Duodenal mucosa (tissue), 2 donors: Measurements from ENCODE around the gene ZNF70.

Experiments
- H3K27ac ChIP-seq: one replicate; pipeline ENCODE4 v1.7.0; 2013; ENCODE audit warnings: low read depth, low read length
- H3K27me3 ChIP-seq, 2 donors: one replicate each; pipeline ENCODE4 v1.7.0; 2013; ENCODE audit warnings: low read length in 2 of 2, control low read depth in 1 of 2; ENCODE audit not compliant: insufficient read depth in 2 of 2, control insufficient read depth in 1 of 2
- H3K36me3 ChIP-seq, 2 donors: one replicate each; pipeline ENCODE4 v1.7.0; 2013; ENCODE audit warnings: low read length in 2 of 2, control low read depth in 1 of 2; ENCODE audit not compliant: insufficient read depth in 2 of 2, control insufficient read depth in 1 of 2
- H3K4me1 ChIP-seq, 2 donors: one replicate each; pipeline ENCODE4 v1.7.0; 2013; ENCODE audit warnings: low read length in 2 of 2, control low read depth in 1 of 2; ENCODE audit not compliant: insufficient read depth in 2 of 2, control insufficient read depth in 1 of 2
- H3K4me3 ChIP-seq, 2 donors: one replicate each; pipeline ENCODE4 v1.7.0; 2013; ENCODE audit warnings: low read length in 2 of 2, low read depth in 1 of 2
- H3K9ac ChIP-seq, 2 donors: one replicate each; pipeline ENCODE4 v1.7.0; 2013; ENCODE audit warnings: low read length in 2 of 2, low read depth in 1 of 2
- H3K9me3 ChIP-seq, 2 donors: one replicate each; pipeline ENCODE4 v1.7.0; 2013; ENCODE audit warnings: low read length in 2 of 2, control low read depth in 1 of 2; ENCODE audit not compliant: control insufficient read depth in 1 of 2

ZNF70 gene

DNA sequence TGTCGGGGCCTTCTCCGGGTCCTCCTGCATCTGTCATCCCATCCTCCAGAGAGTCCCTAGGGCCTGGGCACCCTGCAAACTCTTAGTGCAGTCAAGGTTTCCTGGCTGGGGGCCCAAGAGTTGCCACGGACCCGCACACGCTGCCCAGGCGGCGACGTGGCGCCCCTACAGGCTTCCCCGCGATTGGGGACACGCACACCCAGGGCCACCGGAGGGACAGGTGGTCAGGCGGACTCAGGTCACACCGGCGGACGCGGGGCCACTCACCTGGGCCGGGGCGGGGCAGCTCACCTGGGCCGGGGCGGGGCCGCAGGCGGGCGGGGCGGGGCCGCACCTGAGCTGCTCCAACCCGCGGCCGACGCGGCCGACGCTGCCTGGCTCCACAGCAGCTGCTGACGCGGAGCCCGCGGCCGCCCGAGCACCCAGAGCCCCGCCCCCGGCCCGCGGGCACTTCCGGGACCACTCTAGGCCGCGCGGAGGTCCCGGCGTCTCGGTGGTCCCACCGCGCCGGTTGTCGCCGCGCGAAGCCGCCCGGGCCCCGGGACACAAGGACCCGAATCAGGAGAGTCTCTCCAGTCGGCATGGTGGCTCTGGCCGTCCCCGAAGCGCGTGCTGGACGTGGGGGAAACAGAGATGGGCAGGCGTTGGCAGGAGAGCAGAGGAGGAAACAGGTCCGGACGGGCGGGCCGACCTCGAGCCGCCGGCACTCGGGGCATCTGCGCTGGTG is at the start of gene ZNF70:
ZNF70 (minus strand) TSS at position 399 of the 727 bp plus-strand sequence. CDS start 5,972 bp downstream, outside the sequence.
- Histone ChIP-seq H3K4me1 (peaks cover 11 to 19% of the 10 kb centered on the region in 2 donors), H3K36me3 (no peaks in the 10 kb centered on the region), H3K27me3 (no peaks in the 10 kb centered on the region), H3K27ac (peak within 1 kb of the TSS; percentile 89), H3K9me3 (no peaks in the 10 kb centered on the region), H3K4me3 (peak within 1 kb of the TSS; percentile 87 to 94), H3K9ac (peak within 1 kb of the TSS; percentile 90)

GRCh38 chr22:23796461-23796860 is 45.5 kb upstream of the ZNF70 start:
- Histone ChIP-seq H3K4me1 (no peaks in the 10 kb centered on the region), H3K9me3 (no peaks in the 10 kb centered on the region), H3K4me3 (no peak overlapping the region), H3K27ac (no peak overlapping the region), H3K27me3 (no peaks in the 10 kb centered on the region), H3K36me3 (peaks cover 41 to 77% of the 10 kb centered on the region in 2 donors), H3K9ac (no peak overlapping the region)

DNA sequence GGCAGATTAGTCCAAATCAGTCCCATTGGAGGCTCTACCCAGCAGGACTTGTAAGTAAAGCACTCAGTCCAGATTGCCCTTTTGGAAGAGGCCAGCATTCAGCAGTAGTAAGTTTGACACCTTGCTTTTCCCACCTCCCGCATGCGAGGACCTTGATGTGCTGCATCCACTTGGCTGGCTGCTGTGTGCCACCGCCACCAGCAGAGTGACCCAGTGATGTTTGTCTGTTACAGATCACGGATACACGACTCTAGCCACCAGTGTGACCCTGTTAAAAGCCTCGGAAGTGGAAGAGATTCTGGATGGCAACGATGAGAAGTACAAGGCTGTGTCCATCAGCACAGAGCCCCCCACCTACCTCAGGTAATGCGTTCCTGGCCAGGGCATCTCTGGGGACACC is 42.4 kb upstream of the ZNF70 start:
- H3K4me1 ChIP-seq = peaks cover 7 to 10% of the 10 kb centered on the region in 2 donors
- H3K27me3 ChIP-seq = no peaks in the 10 kb centered on the region
- no peak overlapping the region for H3K27ac ChIP-seq
- no peak overlapping the region for H3K9ac ChIP-seq
- no peaks in the 10 kb centered on the region for H3K9me3 ChIP-seq
- H3K36me3 ChIP-seq = peaks cover 23 to 64% of the 10 kb centered on the region in 2 donors
- no peak overlapping the region for H3K4me3 ChIP-seq

- Histone ChIP-seq H3K4me3 (no peak overlapping the region), H3K4me1 (peaks cover 15 to 18% of the 10 kb centered on the region in 2 donors), H3K9me3 (no peaks in the 10 kb centered on the region), H3K36me3 (peaks cover 19 to 56% of the 10 kb centered on the region in 2 donors), H3K9ac (no peak overlapping the region), H3K27ac (no peak overlapping the region), H3K27me3 (no peaks in the 10 kb centered on the region)
Observed at GRCh38 chr22:23791738-23792645, 41.1 kb upstream of the ZNF70 start.

DNA sequence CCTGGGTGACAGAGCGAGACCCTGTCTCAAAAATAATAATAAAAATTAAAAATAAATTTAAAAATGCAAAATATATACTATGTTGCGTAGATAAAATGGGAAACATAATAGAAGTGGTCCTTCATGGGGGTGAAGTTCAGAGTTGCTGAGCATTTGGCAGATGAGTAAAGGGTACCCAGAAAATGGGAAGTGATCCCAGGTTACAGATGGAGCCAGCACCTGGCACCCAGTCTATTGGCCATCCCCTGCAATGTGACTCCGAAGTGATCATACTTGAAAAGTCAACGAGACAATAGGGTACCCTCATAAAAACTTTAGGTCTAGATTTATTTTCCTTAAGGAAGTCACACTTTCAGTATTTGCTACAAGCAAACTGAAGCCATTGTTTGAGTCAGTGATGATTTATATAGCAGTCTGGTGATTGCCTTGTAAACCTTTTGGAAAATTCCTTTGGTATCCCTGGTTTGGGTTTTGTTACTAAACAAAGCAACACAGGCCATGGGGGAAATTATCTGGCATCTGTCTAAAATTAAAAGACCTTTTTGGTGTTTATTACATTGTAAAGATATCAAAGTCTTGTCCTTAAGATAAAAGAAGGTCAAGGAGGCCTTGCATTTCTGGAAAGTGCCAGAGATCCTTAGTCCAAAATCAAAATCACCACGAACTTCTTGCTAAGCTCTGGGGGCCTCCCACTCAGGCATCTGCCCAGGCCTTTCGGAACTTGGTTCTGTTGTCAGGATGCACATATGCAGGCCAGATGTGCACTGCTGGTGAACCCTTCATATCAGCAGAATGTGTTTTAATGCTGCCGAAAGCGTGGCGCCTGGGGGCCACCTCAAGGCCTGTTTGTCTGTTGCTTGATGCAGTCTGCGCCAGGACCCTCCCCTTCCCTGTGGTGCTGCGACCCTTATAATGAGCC is 40.2 kb upstream of the ZNF70 start:
- H3K27me3 ChIP-seq = no peaks in the 10 kb centered on the region
- peaks cover 14 to 49% of the 10 kb centered on the region in 2 donors for H3K36me3 ChIP-seq
- H3K9ac ChIP-seq = no peak overlapping the region
- H3K4me3 ChIP-seq = no peak overlapping the region
- H3K27ac ChIP-seq = no peak overlapping the region
- no peaks in the 10 kb centered on the region for H3K9me3 ChIP-seq
- H3K4me1 ChIP-seq = peaks cover 21 to 23% of the 10 kb centered on the region in 2 donors

GRCh38 chr22:23789638-23790037 is 38.7 kb upstream of the ZNF70 start:
- Histone ChIP-seq H3K36me3 (peaks cover 11 to 40% of the 10 kb centered on the region in 2 donors), H3K4me3 (no peak overlapping the region), H3K27me3 (no peaks in the 10 kb centered on the region), H3K4me1 (peaks cover 22 to 23% of the 10 kb centered on the region in 2 donors), H3K9me3 (no peaks in the 10 kb centered on the region), H3K9ac (no peak overlapping the region), H3K27ac (no peak overlapping the region)

GRCh38 chr22:23789121-23789520 is 38.2 kb upstream of the ZNF70 start:
- H3K27me3 ChIP-seq = no peaks in the 10 kb centered on the region
- H3K9me3 ChIP-seq = no peaks in the 10 kb centered on the region
- H3K27ac ChIP-seq = no peak overlapping the region
- peaks cover 23 to 28% of the 10 kb centered on the region in 2 donors for H3K4me1 ChIP-seq
- peaks cover 11 to 35% of the 10 kb centered on the region in 2 donors for H3K36me3 ChIP-seq
- no peak overlapping the region for H3K9ac ChIP-seq
- no peak overlapping the region for H3K4me3 ChIP-seq

DNA sequence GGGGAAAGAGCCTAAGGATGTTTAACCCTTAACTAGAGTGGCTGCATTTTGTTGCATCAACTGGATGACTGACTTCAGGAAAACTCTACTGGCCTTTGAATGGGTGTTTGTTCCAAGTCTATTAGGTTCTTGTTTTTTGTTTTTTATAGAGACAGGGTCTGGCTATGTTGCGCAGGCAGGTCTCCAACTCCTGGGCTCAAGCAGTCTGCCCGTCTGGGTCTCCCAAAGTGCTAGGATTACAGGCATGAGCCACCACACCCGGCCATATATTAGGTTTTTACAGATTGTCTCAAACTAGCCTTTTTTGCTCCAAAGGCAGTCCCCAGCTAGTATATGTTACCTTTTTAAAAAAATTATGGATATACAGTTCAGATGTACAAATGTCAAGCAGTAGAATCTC is 37.0 kb upstream of the ZNF70 start:
- Histone ChIP-seq H3K36me3 (peaks cover 8 to 25% of the 10 kb centered on the region in 2 donors), H3K27me3 (no peaks in the 10 kb centered on the region), H3K27ac (no peak overlapping the region), H3K4me1 (peaks cover 29 to 33% of the 10 kb centered on the region in 2 donors), H3K9ac (peak overlapping the region; percentile 71 to 82), H3K4me3 (peak overlapping the region; percentile 91 to 94), H3K9me3 (no peaks in the 10 kb centered on the region)

GRCh38 chr22:23787600-23787896 is 36.6 kb upstream of the ZNF70 start:
- no peaks in the 10 kb centered on the region for H3K9me3 ChIP-seq
- peak overlapping the region; percentile 71 to 82 for H3K9ac ChIP-seq
- no peak overlapping the region for H3K27ac ChIP-seq
- H3K36me3 ChIP-seq = peaks cover 5 to 21% of the 10 kb centered on the region in 2 donors
- H3K4me1 ChIP-seq = peaks cover 29 to 33% of the 10 kb centered on the region in 2 donors
- peak overlapping the region; percentile 91 to 94 for H3K4me3 ChIP-seq
- no peaks in the 10 kb centered on the region for H3K27me3 ChIP-seq
